Adrenal gland (tissue), 12 donors: ENCODE measurements around the gene CDRT15. TPM values are rescaled to one million over a fixed set of nuclear protein-coding genes. Genes with fewer than 3 reads are reported as not detected.

Experiments
- DNase-seq, 7 donors: peaks; one replicate each; pipeline ENCODE4 v3.0.0-alpha.2; 2019 to 2020
- H3K27ac ChIP-seq, 5 donors: fragments of 200-600 bp; sonication (generic) in 4 of 5; 1 replicate in 3 of 5; 2 replicates in 2 of 5; pipeline versions ENCODE4 v1.5.1 to v1.8.0; 2016 to 2020; ENCODE audit warnings: mild to moderate bottlenecking in 1 of 5
- H3K27me3 ChIP-seq: fragments of 200-600 bp; 2 replicates; pipeline ENCODE4 v1.8.0; 2021
- H3K36me3 ChIP-seq, 2 donors: fragments of 200-600 bp; replicated peaks in 1 of 2; 1 replicate in 1 of 2; 2 replicates in 1 of 2; pipeline versions ENCODE4 v1.5.1 to v1.8.0; 2018 to 2022
- H3K4me1 ChIP-seq, 2 donors: fragments of 200-600 bp; replicated peaks in 1 of 2; 1 replicate in 1 of 2; 2 replicates in 1 of 2; pipeline versions ENCODE4 v1.5.1 to v1.8.0; 2018 to 2021
- H3K4me3 ChIP-seq, 4 donors: fragments of 200-600 bp; sonication (generic) in 3 of 4; one replicate each; pipeline ENCODE4 v1.5.1; 2016 to 2018
- H3K9me3 ChIP-seq, 3 donors: fragments of 200-600 bp; sonication (generic) in 1 of 3; replicated peaks in 1 of 3; 1 replicate in 2 of 3; 2 replicates in 1 of 3; pipeline versions ENCODE4 v1.5.1 to v1.8.0; 2016 to 2021
- CTCF ChIP-seq, 6 experiments: fragments of 450-650 bp in 4 of 6; fragments of 200-600 bp in 2 of 6; sonication (generic) in 1 of 6; IDR thresholded peaks; 1 replicate in 5 of 6; 2 replicates in 1 of 6; pipeline versions ENCODE4 v1.5.1 to v1.8.0; 2016 to 2021; ENCODE audit warnings: antibody characterized with exemption in 6 of 6, mild to moderate bottlenecking in 2 of 6, moderate library complexity in 1 of 6
- POLR2A ChIP-seq, 2 donors: fragments of 450-650 bp; IDR thresholded peaks; one replicate each; pipeline ENCODE4 v1.6.1; 2017; ENCODE audit warnings: antibody characterized with exemption in 2 of 2, mild to moderate bottlenecking in 2 of 2, moderate library complexity in 1 of 2
- WGBS, 4 donors: extraction: QIAGEN DNeasy Blood & Tissue Kit in 2 of 4; methylation state at CpG; one replicate each; pipeline versions ENCODE4 v1.1.5 to v1.1.7; 2013 to 2017; 5-methylcytosine and 5-hydroxymethylcytosine counted together
- intact Hi-C, 2 donors: fragments of 100-400 bp; cut with DNase I; formaldehyde crosslinking; loops; one replicate each; pipeline versions ENCODE4 v1.14.1 to v1.15.0; 2022 to 2023
- polyA plus RNA-seq, 3 donors: library from polyadenylated mRNA; stranded (reverse); fragments of 200-250 nt in 2 of 3; fragments of 350-450 nt in 1 of 3; fragmentation: Illumina TruSeq in 1 of 3; extraction: RNeasy Lipid Tissue Mini Kit (QIAGEN cat#74804) in 1 of 3; gene quantifications; one replicate each; pipeline ENCODE4 v1.2.3, GENCODE V29; 2013 to 2014
- total RNA-seq, 9 donors: library from RNA; depleted of rRNA in 4 of 9; stranded (reverse); fragments of >200 nt in 4 of 9; fragments of 120-200 nt in 1 of 9; fragmentation: NEBNext Ultra II Directional in 1 of 9; extraction: Animal tissue kit (Norgen Biotek cat#: 25700) in 1 of 9; gene quantifications; one replicate each; pipeline versions ENCODE4 v1.1.0 to v1.2.4, GENCODE V29; 2013 to 2023
- donor health status: healthy with polysubstance abuse.
- donor health status: Bipolar disorder and iron deficiency.
- donor health status: DM: yes; HTN: yes; CAD: no.
- donor health status: DM: no; HTN: no; CAD: no.
- donor health status: DM: no; HTN: no; CAD: no.
- donor health status: DM: yes; HTN: yes; CAD: no.

The CDRT15 gene
- total and polyA plus RNA-seq, 12 donors: not detected

DNA sequence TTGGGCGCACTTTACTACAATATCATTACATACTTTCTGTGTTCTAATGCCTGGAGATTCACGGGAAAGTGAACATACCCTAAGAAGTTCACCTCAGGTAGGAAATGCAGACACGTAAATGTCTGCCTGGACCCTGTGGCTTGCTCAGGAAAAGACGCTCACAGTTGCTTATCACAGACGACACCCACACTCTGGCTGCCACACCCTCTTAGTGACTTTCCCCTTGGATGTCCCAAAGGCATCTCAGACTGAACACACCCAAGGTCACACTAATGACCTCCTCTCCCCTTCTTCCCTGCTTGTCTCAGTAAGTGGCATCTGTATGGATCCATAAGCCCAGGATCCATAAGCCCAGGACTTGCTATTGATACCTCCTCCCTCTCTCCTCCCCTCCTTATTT is 32.6 kb downstream of the CDRT15 start:
- Histone ChIP-seq H3K9me3 (no peaks in the 10 kb centered on the region), H3K36me3 (no peaks in the 10 kb centered on the region), H3K27ac (no peak overlapping the region), H3K4me3 (no peak overlapping the region), H3K27me3 (no peaks in the 10 kb centered on the region), H3K4me1 (no peaks in the 10 kb centered on the region)
- WGBS, 4 donors: 70 to 91% (median 81%) methylated on average over 5 of the region's 5 CpGs
- no peak for DNase-seq
- intact Hi-C loops: no loop called here
- TF ChIP-seq CTCF (IDR thresholded peaks at IDR 0.05) (no peak), POLR2A (IDR thresholded peaks at IDR 0.05) (no peak)

GRCh38 chr17:14203388-14203787 is 33.3 kb downstream of the CDRT15 start:
- WGBS, 4 donors: 81 to 96% (median 91%) methylated on average over 3 of the region's 3 CpGs
- intact Hi-C loops: no loop called here
- H3K4me3 ChIP-seq: no peak overlapping the region

GRCh38 chr17:14202388-14203166 is 34.1 kb downstream of the CDRT15 start:
- DNase-seq: no peak
- Histone ChIP-seq H3K4me3 (no peak overlapping the region), H3K4me1 (no peaks in the 10 kb centered on the region), H3K9me3 (no peaks in the 10 kb centered on the region), H3K27ac (no peak overlapping the region), H3K36me3 (no peaks in the 10 kb centered on the region), H3K27me3 (no peaks in the 10 kb centered on the region)
- TF ChIP-seq CTCF (IDR thresholded peaks at IDR 0.05): no peak
- TF ChIP-seq POLR2A (IDR thresholded peaks at IDR 0.05): no peak
- intact Hi-C loops: no loop called here
- WGBS, 4 donors: 91 to 96% (median 93%) methylated on average over 10 of the region's 10 CpGs

More at GRCh38 chr17:14203388-14203787, 33.3 kb downstream of the CDRT15 start:
- Histone ChIP-seq H3K27ac (no peak overlapping the region), H3K36me3 (no peaks in the 10 kb centered on the region), H3K4me1 (no peaks in the 10 kb centered on the region), H3K9me3 (no peaks in the 10 kb centered on the region), H3K27me3 (no peaks in the 10 kb centered on the region)
- DNase-seq: no peak
- TF ChIP-seq POLR2A (IDR thresholded peaks at IDR 0.05) (no peak), CTCF (IDR thresholded peaks at IDR 0.05) (peak in 1 of 6 experiments; percentile 11)

- no peaks in the 10 kb centered on the region for H3K4me1 ChIP-seq
- DNase-seq: no peak
- H3K27me3 ChIP-seq: no peaks in the 10 kb centered on the region
- no peak overlapping the region for H3K4me3 ChIP-seq
- no peak for TF ChIP-seq POLR2A (IDR thresholded peaks at IDR 0.05)
- no peak overlapping the region for H3K27ac ChIP-seq
- H3K9me3 ChIP-seq: no peaks in the 10 kb centered on the region
- H3K36me3 ChIP-seq: no peaks in the 10 kb centered on the region
- intact Hi-C loops: no loop called here
- 95 to 98% (median 96%) methylated on average over 4 of the region's 4 CpGs for WGBS, 4 donors
Measured at GRCh38 chr17:14201988-14202380, 34.7 kb downstream of the CDRT15 start.
